Parathyroid adenoma (tissue), 2 donors: ENCODE results near the gene POU2AF3.
A peak's percentile ranks its signal among the peaks of the same experiment; 100 is the strongest.

Experiments used
- H2AFZ ChIP-seq: fragments of 300-600 bp; sonication (generic); one replicate; pipeline ENCODE4 v1.7.0; 2017; ENCODE audit warnings: antibody characterized with exemption, mild to moderate bottlenecking
- H3K27ac ChIP-seq: fragments of 300-600 bp; sonication (generic); one replicate; pipeline ENCODE4 v1.7.0; 2017
- H3K27me3 ChIP-seq: fragments of 300-600 bp; sonication (generic); one replicate; pipeline ENCODE4 v1.7.0; 2017; ENCODE audit warnings: low read length; ENCODE audit not compliant: control insufficient read depth, insufficient read depth
- H3K36me3 ChIP-seq: fragments of 300-600 bp; sonication (generic); one replicate; pipeline ENCODE4 v1.7.0; 2017; ENCODE audit warnings: low read length; ENCODE audit not compliant: control insufficient read depth, insufficient read depth
- H3K4me1 ChIP-seq: fragments of 300-600 bp; sonication (generic); one replicate; pipeline ENCODE4 v1.7.0; 2017; ENCODE audit warnings: control low read depth
- H3K4me2 ChIP-seq: fragments of 300-600 bp; sonication (generic); one replicate; pipeline ENCODE4 v1.7.0; 2017; ENCODE audit warnings: low read length
- H3K4me3 ChIP-seq: fragments of 300-600 bp; sonication (generic); one replicate; pipeline ENCODE4 v1.7.0; 2017; ENCODE audit warnings: low read depth, low read length
- H3K79me2 ChIP-seq: fragments of 300-600 bp; sonication (generic); one replicate; pipeline ENCODE4 v1.7.0; 2017; ENCODE audit warnings: control low read depth
- H3K9ac ChIP-seq: fragments of 300-600 bp; sonication (generic); one replicate; pipeline ENCODE4 v1.7.0; 2017; ENCODE audit warnings: mild to moderate bottlenecking
- H3K9me3 ChIP-seq: fragments of 300-600 bp; sonication (generic); one replicate; pipeline ENCODE4 v1.7.0; 2017; ENCODE audit warnings: low read length; ENCODE audit not compliant: control insufficient read depth
- CTCF ChIP-seq: fragments of 300-600 bp; sonication (generic); IDR thresholded peaks from one replicate; pipeline ENCODE4 v1.7.0; 2017; ENCODE audit warnings: antibody characterized with exemption, mild to moderate bottlenecking
- donor health status: primary hyperparathyroidism.

Gene POU2AF3

GRCh38 chr11:111350811-111351210 is 52.5 kb downstream of the POU2AF3 start:
- Histone ChIP-seq H3K9ac (no peak overlapping the region), H3K27ac (no peak overlapping the region), H3K4me2 (no peak overlapping the region), H3K9me3 (no peaks in the 10 kb centered on the region), H3K36me3 (no peaks in the 10 kb centered on the region), H3K4me1 (peaks cover 2% of the 10 kb centered on the region), H2AFZ (peak overlapping the region; percentile 33), H3K4me3 (no peak overlapping the region), H3K79me2 (no peaks in the 10 kb centered on the region), H3K27me3 (no peaks in the 10 kb centered on the region)
- TF ChIP-seq CTCF = no peak

DNA sequence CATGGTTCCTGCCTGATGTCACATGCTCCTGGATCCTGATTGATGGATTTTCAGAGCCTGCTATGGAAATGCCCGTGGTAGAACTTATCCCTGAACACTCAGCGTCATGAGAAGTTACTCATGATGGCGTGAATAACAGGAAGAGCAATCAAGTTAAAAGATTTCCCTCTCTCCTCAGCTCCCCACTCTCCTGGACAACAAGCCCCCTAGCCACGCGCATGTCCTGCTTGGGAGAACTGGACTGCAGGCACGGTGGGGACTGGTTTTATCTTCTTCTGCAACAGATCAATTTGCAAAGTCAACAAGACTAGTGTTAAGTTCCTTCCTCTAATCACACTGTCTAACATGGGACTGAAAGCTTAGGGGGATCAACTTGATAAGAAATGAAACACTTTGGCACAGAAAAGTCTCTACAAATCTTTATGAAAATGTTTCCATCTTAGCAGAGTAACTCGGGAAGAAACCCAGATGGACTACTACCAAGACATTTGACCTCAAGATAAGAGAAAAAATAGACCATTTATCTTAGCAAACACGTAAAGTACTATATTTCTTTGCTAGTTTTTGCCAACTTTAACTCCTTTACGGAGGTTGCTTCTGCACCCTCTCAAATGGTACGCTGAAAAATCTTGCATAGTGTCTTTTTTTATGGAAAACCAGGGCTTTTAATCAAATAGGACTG is 53.2 kb downstream of the POU2AF3 start:
- H3K27me3 ChIP-seq = no peaks in the 10 kb centered on the region
- H3K36me3 ChIP-seq = no peaks in the 10 kb centered on the region
- no peak for TF ChIP-seq CTCF
- H3K27ac ChIP-seq = no peak overlapping the region
- H3K4me2 ChIP-seq = no peak overlapping the region
- H3K4me3 ChIP-seq = no peak overlapping the region
- no peaks in the 10 kb centered on the region for H3K9me3 ChIP-seq
- peaks cover 2% of the 10 kb centered on the region for H3K4me1 ChIP-seq
- no peak overlapping the region for H2AFZ ChIP-seq
- no peaks in the 10 kb centered on the region for H3K79me2 ChIP-seq
- no peak overlapping the region for H3K9ac ChIP-seq

- no peak for TF ChIP-seq CTCF
- Histone ChIP-seq H2AFZ (no peak overlapping the region), H3K9ac (no peak overlapping the region), H3K4me3 (no peak overlapping the region), H3K27ac (no peak overlapping the region), H3K79me2 (no peaks in the 10 kb centered on the region), H3K4me1 (peaks cover 2% of the 10 kb centered on the region), H3K4me2 (no peak overlapping the region), H3K9me3 (no peaks in the 10 kb centered on the region), H3K27me3 (no peaks in the 10 kb centered on the region), H3K36me3 (no peaks in the 10 kb centered on the region)
Measured at GRCh38 chr11:111352231-111352746, 53.9 kb downstream of the POU2AF3 start.

GRCh38 chr11:111352935-111353710 is 54.8 kb downstream of the POU2AF3 start:
- no peak overlapping the region for H3K4me2 ChIP-seq
- H3K27me3 ChIP-seq = no peaks in the 10 kb centered on the region
- H3K79me2 ChIP-seq = no peaks in the 10 kb centered on the region
- H3K4me3 ChIP-seq = no peak overlapping the region
- H3K9me3 ChIP-seq = no peaks in the 10 kb centered on the region
- no peak overlapping the region for H3K9ac ChIP-seq
- TF ChIP-seq CTCF = no peak
- no peak overlapping the region for H2AFZ ChIP-seq
- peaks cover 2% of the 10 kb centered on the region for H3K4me1 ChIP-seq
- no peak overlapping the region for H3K27ac ChIP-seq
- H3K36me3 ChIP-seq = no peaks in the 10 kb centered on the region
